Right hindlimb (tissue), 1 donor: ENCODE results near the gene ABL2.

Experiments used
- DNase-seq: peaks from one replicate; pipeline ENCODE4 v3.0.0-alpha.2; 2018

Gene ABL2

GRCh38 chr1:179089827-179090482, 139.5 kb downstream of the ABL2 start:
- no peak for DNase-seq

- DNase-seq = no peak
These were observed 141.8 kb downstream of the ABL2 start for GRCh38 chr1:179087665-179088064.

GRCh38 chr1:179083533-179083932, 145.9 kb downstream of the ABL2 start:
- no peak for DNase-seq

GRCh38 chr1:179082999-179083335, 146.5 kb downstream of the ABL2 start:
- no peak for DNase-seq

GRCh38 chr1:179082333-179082998, 147.0 kb downstream of the ABL2 start:
- DNase-seq = no peak

GRCh38 chr1:179081687-179082332, 147.7 kb downstream of the ABL2 start, which contains the start of gene TOR3A:
Gene TOR3A, plus strand, starts transcription at chr1:179082070. Its CDS starts 59 bp downstream, at chr1:179082129.
- peak; percentile 97 for DNase-seq

GRCh38 chr1:179080866-179081686, 148.4 kb downstream of the ABL2 start:
- DNase-seq = no peak

- DNase-seq = peak; percentile 55
These were observed 150.2 kb downstream of the ABL2 start for GRCh38 chr1:179079113-179079761.

GRCh38 chr1:179077396-179077795, 152.1 kb downstream of the ABL2 start:
- DNase-seq = no peak

GRCh38 chr1:179066471-179066870, 163.0 kb downstream of the ABL2 start:
- no peak for DNase-seq

GRCh38 chr1:179061360-179062282, 167.9 kb downstream of the ABL2 start:
- DNase-seq = no peak

GRCh38 chr1:179058487-179059483, 170.7 kb downstream of the ABL2 start:
- DNase-seq = no peak

- DNase-seq = no peak
These were observed 173.5 kb downstream of the ABL2 start for GRCh38 chr1:179055937-179056336.

- DNase-seq = no peak
These were observed 176.0 kb downstream of the ABL2 start for GRCh38 chr1:179053486-179053885.

GRCh38 chr1:179052776-179053175, 176.7 kb downstream of the ABL2 start:
- no peak for DNase-seq
